IMR-90 (cell line): ENCODE results near the gene TMEM135. TPM values are rescaled to one million over a fixed set of nuclear protein-coding genes. Genes with fewer than 3 reads are reported as not detected.

Source experiments
- ATAC-seq: fragments of 200-7000 bp; cut with Tn5 transposase; 2 replicates; pipeline ENCODE4 v1.9.1; 2020; ENCODE audit warnings: low read depth, mild to moderate bottlenecking, moderate library complexity
- BruUV-seq: library from RNA; stranded (reverse); fragments of 400-500 nt; replicated peaks from 2 replicates; lab custom pipeline; 2021; lab: Mats Ljungman, UMichigan
- CTCF ChIA-PET: fragments of 300-600 bp; formaldehyde crosslinking; extraction: SDS; loops from one replicate; lab custom pipeline; 2021; ENCODE audit warnings: antibody characterized with exemption; lab: Yijun Ruan, JAX
- POLR2A ChIA-PET: fragments of 300-600 bp; sonication (Branson Sonifier 250); formaldehyde crosslinking; loops from one replicate; lab custom pipeline; 2022; ENCODE audit warnings: antibody characterized with exemption; ENCODE audit not compliant: unreplicated experiment; lab: Charles Lee
- DNase-seq: peaks from one replicate; pipeline ENCODE4 v3.0.0; 2013
- H2AFZ ChIP-seq: replicated peaks from 2 replicates; pipeline ENCODE3; 2013; ENCODE audit warnings: low read length, mild to moderate bottlenecking; ENCODE audit not compliant: poor library complexity
- H2AK5ac ChIP-seq: 2 replicates; pipeline ENCODE4 v1.6.1; 2013; ENCODE audit warnings: low read depth, low read length, inconsistent platforms
- H2AK9ac ChIP-seq: replicated peaks from 2 replicates; pipeline ENCODE3; 2013; ENCODE audit warnings: mild to moderate bottlenecking, low read depth, low read length, moderate library complexity; ENCODE audit not compliant: poor library complexity
- H2BK120ac ChIP-seq: 2 replicates; pipeline ENCODE4 v1.6.1; 2013; ENCODE audit warnings: low read depth, low read length, inconsistent platforms
- H2BK15ac ChIP-seq: 3 replicates; pipeline ENCODE4 v1.6.1; 2013; ENCODE audit warnings: low read depth, low read length, inconsistent platforms
- H2BK20ac ChIP-seq: 2 replicates; pipeline ENCODE4 v1.6.1; 2013; ENCODE audit warnings: low read depth, mild to moderate bottlenecking, inconsistent platforms, low read length, moderate library complexity
- H2BK5ac ChIP-seq: 2 replicates; pipeline ENCODE4 v1.6.1; 2013; ENCODE audit warnings: mild to moderate bottlenecking, low read depth, low read length, inconsistent platforms; ENCODE audit not compliant: poor library complexity, severe bottlenecking
- H3K14ac ChIP-seq: replicated peaks from 2 replicates; pipeline ENCODE4 v1.6.1; 2013; ENCODE audit warnings: low read depth, low read length, inconsistent platforms
- H3K18ac ChIP-seq: 2 replicates; pipeline ENCODE4 v1.6.1; 2013; ENCODE audit warnings: low read depth, low read length, control low read depth
- H3K23ac ChIP-seq: 2 replicates; pipeline ENCODE4 v1.6.1; 2013; ENCODE audit warnings: low read depth, low read length, inconsistent platforms
- H3K27ac ChIP-seq: 2 replicates; pipeline ENCODE4 v1.5.1; 2013; ENCODE audit warnings: mild to moderate bottlenecking, control low read depth, low read length; ENCODE audit not compliant: insufficient read depth
- H3K27me3 ChIP-seq: 2 replicates; pipeline ENCODE4 v1.6.1; 2013; ENCODE audit warnings: low read length; ENCODE audit not compliant: control insufficient read depth, insufficient read depth
- H3K36me3 ChIP-seq: 2 replicates; pipeline ENCODE4 v1.6.1; 2013; ENCODE audit warnings: low read length, mixed read lengths; ENCODE audit not compliant: control insufficient read depth, insufficient read depth
- H3K4ac ChIP-seq: 2 replicates; pipeline ENCODE4 v1.6.1; 2013; ENCODE audit warnings: low read depth, low read length, inconsistent platforms
- H3K4me1 ChIP-seq: 2 replicates; pipeline ENCODE4 v1.6.1; 2013; ENCODE audit warnings: low read length, mixed read lengths; ENCODE audit not compliant: control insufficient read depth, insufficient read depth
- H3K4me2 ChIP-seq: 2 replicates; pipeline ENCODE4 v1.6.1; 2013; ENCODE audit warnings: low read depth, mild to moderate bottlenecking, control low read depth, low read length, moderate library complexity
- H3K4me3 ChIP-seq: 2 replicates; pipeline ENCODE4 v1.5.1; 2013; ENCODE audit warnings: low read depth, mild to moderate bottlenecking, control low read depth, low read length, moderate library complexity; ENCODE audit not compliant: insufficient read depth
- H3K56ac ChIP-seq: 2 replicates; pipeline ENCODE4 v1.6.1; 2013; ENCODE audit warnings: low read length, inconsistent platforms; ENCODE audit not compliant: insufficient read depth; ENCODE audit errors: extremely low read depth
- H3K79me1 ChIP-seq, 2 experiments: 2 replicates each; pipeline ENCODE4 v1.6.1; 2013; ENCODE audit warnings: low read length in 2 of 2, inconsistent platforms in 1 of 2, low read depth in 1 of 2
- H3K9ac ChIP-seq: 2 replicates; pipeline ENCODE4 v1.6.1; 2013; ENCODE audit warnings: low read depth, low read length, control low read depth
- H3K9me1 ChIP-seq: 2 replicates; pipeline ENCODE4 v1.6.1; 2013; ENCODE audit warnings: low read length, inconsistent platforms; ENCODE audit not compliant: insufficient read depth
- H3K9me3 ChIP-seq: 2 replicates; pipeline ENCODE4 v1.6.1; 2013; ENCODE audit warnings: low read length; ENCODE audit not compliant: control insufficient read depth, insufficient read depth
- H4K20me1 ChIP-seq: 2 replicates; pipeline ENCODE4 v1.6.1; 2013; ENCODE audit warnings: low read length, inconsistent platforms; ENCODE audit not compliant: insufficient read depth
- H4K5ac ChIP-seq: 2 replicates; pipeline ENCODE4 v1.6.1; 2013; ENCODE audit warnings: mild to moderate bottlenecking, low read depth, low read length, control low read depth
- H4K8ac ChIP-seq, 2 experiments: 2 replicates each; pipeline ENCODE4 v1.6.1; 2013; ENCODE audit warnings: low read depth in 2 of 2, low read length in 2 of 2, control low read depth in 1 of 2, inconsistent platforms in 1 of 2
- H4K91ac ChIP-seq: 2 replicates; pipeline ENCODE4 v1.6.1; 2013; ENCODE audit warnings: low read depth, low read length, inconsistent platforms; ENCODE audit not compliant: insufficient read depth
- CEBPB ChIP-seq: IDR thresholded peaks from 2 replicates; pipeline ENCODE4 v1.6.1; 2012; ENCODE audit warnings: low read depth, low read length, improper control_type of control experiment
- WGBS, 2 experiments: methylation state at CpG; one replicate each; pipeline versions ENCODE4 v1.1.5 to v1.1.7; 2013; ENCODE audit warnings: missing lambda C conversion rate in 2 of 2; ENCODE audit not compliant: insufficient read length in 1 of 2; ENCODE audit errors: extremely low coverage in 2 of 2; 5-methylcytosine and 5-hydroxymethylcytosine counted together
- dilution Hi-C: fragments of 300-500 bp; cut with HindIII; formaldehyde crosslinking; loops from one replicate; pipeline ENCODE4 v1.14.3; 2018; ENCODE audit warnings: low sequenced_read_pairs; ENCODE audit not compliant: unreplicated experiment
- in situ Hi-C: fragments of 300-500 bp; cut with MboI; formaldehyde crosslinking; loops from 3 replicates; pipeline ENCODE4 v1.14.3; 2019; ENCODE audit warnings: low sequenced_read_pairs, inconsistent platforms, mixed read lengths
- intact Hi-C: fragments of 100-400 bp; cut with micrococcal nuclease; formaldehyde crosslinking; loops from 2 replicates; pipeline ENCODE4 v1.10.0; 2022
- polyA plus RNA-seq, 3 experiments: library from polyadenylated mRNA; depleted of rRNA; stranded (reverse); fragments of >200 nt; gene quantifications; 2 replicates each; pipeline ENCODE4 v1.2.3, GENCODE V29; 2012; ENCODE audit warnings: low replicate concordance in 1 of 3
- total RNA-seq: library from RNA; depleted of rRNA; stranded (reverse); fragments of >200 nt; gene quantifications from 2 replicates; pipeline ENCODE4 v1.2.3, GENCODE V29; 2012

Gene TMEM135
- total and polyA plus RNA-seq, 2 of the 4 experiments (the other 2 are of a cell fraction), result 3.9 to 5.9 TPM

GRCh38 chr11:87144252-87144651 is 106.5 kb downstream of the TMEM135 start:
- Histone ChIP-seq H4K8ac (no peak overlapping the region), H3K36me3 (no peaks in the 10 kb centered on the region), H3K9me3 (no peaks in the 10 kb centered on the region), H3K9ac (no peak overlapping the region), H3K56ac (no peak overlapping the region), H2BK20ac (no peak overlapping the region), H2AK5ac (no peak overlapping the region), H3K14ac (no peak overlapping the region), H3K9me1 (no peaks in the 10 kb centered on the region; the same call in 1 of the 2 replicates), H2BK120ac (no peak overlapping the region), H3K27me3 (no peaks in the 10 kb centered on the region), H2BK15ac (no peak overlapping the region), H4K91ac (no peak overlapping the region), H2AK9ac (no peak overlapping the region), H3K4me3 (no peak overlapping the region), H3K4me1 (no peaks in the 10 kb centered on the region), H4K20me1 (no peaks in the 10 kb centered on the region), H3K18ac (no peak overlapping the region), H4K5ac (no peak overlapping the region), H3K4me2 (no peak overlapping the region), H3K27ac (no peak overlapping the region), H3K79me1 (peaks cover 0 to 5% of the 10 kb centered on the region in 2 experiments; a peak in 2 of 4 replicates), H2BK5ac (no peak overlapping the region), H2AFZ (no peak overlapping the region), H3K4ac (no peak overlapping the region), H3K23ac (no peak overlapping the region)
- no TSS peak for BruUV-seq
- in situ Hi-C loops (no loop called here), dilution Hi-C loops (no loop called here), intact Hi-C loops (no loop called here)
- ChIA-PET POLR2A (no interaction called here), CTCF (no interaction called here)
- DNase-seq, result no peak
- no CpG with 5 or more reads among the region's 3 CpGs for WGBS, 2 experiments
- TF ChIP-seq CEBPB, result no peak
- ATAC-seq, result no peak
